Measurements from ENCODE around the gene MBD5. TPM values are rescaled to one million over a fixed set of nuclear protein-coding genes. Genes with fewer than 3 reads are reported as not detected.

MBD5 gene
- total RNA-seq, 4 donors from 2014 or later, result 40.3 to 77.0 (median 50.4) TPM

- no peaks in the 10 kb centered on the region for H3K9me3 ChIP-seq
- no peaks in the 10 kb centered on the region for H3K36me3 ChIP-seq
- no peaks in the 10 kb centered on the region for H3K27me3 ChIP-seq
- H3K4me1 ChIP-seq, result peaks cover 2 to 28% (median 3%) of the 10 kb centered on the region in 3 donors
- no peak overlapping the region for H3K27ac ChIP-seq
- WGBS, 2 donors (ENCODE audit: low coverage in 1 of 2), result 100% methylated on average over 1 to 3 of the region's 3 CpGs
- no peak for ATAC-seq
- no peak for TF ChIP-seq CTCF (IDR thresholded peaks at IDR 0.05)
- TF ChIP-seq POLR2A (IDR thresholded peaks at IDR 0.05), result no peak
- no peak for TF ChIP-seq EP300 (IDR thresholded peaks at IDR 0.05)
- no peak for TF ChIP-seq POLR2AphosphoS5 (IDR thresholded peaks at IDR 0.05)
- H3K4me3 ChIP-seq, result no peak overlapping the region
Observed at GRCh38 chr2:148135705-148136104, 114.8 kb downstream of the MBD5 start.

GRCh38 chr2:148136441-148136840 lies 115.5 kb downstream of the MBD5 start:
- no peak for ATAC-seq
- 94 to 100% methylated on average over 1 of the region's 1 CpG for WGBS, 2 donors (ENCODE audit: low coverage in 1 of 2)
- Histone ChIP-seq H3K27ac (no peak overlapping the region), H3K36me3 (no peaks in the 10 kb centered on the region), H3K27me3 (no peaks in the 10 kb centered on the region), H3K4me3 (no peak overlapping the region), H3K9me3 (no peaks in the 10 kb centered on the region), H3K4me1 (peaks cover 2 to 21% (median 3%) of the 10 kb centered on the region in 3 donors)
- TF ChIP-seq POLR2A (IDR thresholded peaks at IDR 0.05) (no peak), CTCF (IDR thresholded peaks at IDR 0.05) (no peak), EP300 (IDR thresholded peaks at IDR 0.05) (no peak), POLR2AphosphoS5 (IDR thresholded peaks at IDR 0.05) (no peak)

DNA sequence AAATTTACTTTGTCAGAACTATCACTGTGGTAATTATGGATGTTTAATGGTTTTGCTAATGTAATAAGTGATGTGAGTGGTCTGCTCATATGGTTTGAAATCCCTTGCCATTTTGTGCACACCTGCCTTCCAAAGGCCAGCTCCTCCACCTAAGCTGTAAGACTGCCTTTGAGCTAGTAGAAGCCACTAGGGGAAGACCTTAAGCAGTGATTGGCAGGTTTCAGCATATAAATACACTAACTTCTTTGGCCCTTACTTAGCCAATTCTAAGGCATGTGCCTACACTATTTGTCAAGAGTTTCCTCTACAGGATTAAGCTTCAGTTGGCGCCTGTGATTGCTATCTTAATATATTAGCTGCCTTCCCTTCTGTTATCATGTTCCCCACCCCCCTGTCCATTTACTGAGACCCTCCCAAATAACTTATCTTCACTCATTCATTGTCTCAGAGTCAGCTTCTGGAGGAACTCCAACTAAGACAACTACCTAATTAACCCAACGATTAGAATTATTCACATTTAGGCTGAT lies 141.1 kb downstream of the MBD5 start:
- no peaks in the 10 kb centered on the region for H3K27me3 ChIP-seq
- no peak overlapping the region for H3K4me3 ChIP-seq
- H3K27ac ChIP-seq, result no peak overlapping the region
- peaks cover 0 to 6% (median 0%) of the 10 kb centered on the region in 3 donors for H3K4me1 ChIP-seq
- no peak for ATAC-seq
- WGBS, 2 donors (ENCODE audit: low coverage in 1 of 2), result 68 to 75% methylated on average over 2 of the region's 2 CpGs
- H3K9me3 ChIP-seq, result no peaks in the 10 kb centered on the region
- H3K36me3 ChIP-seq, result no peaks in the 10 kb centered on the region
- TF ChIP-seq POLR2AphosphoS5 (IDR thresholded peaks at IDR 0.05) (no peak), CTCF (IDR thresholded peaks at IDR 0.05) (no peak), EP300 (IDR thresholded peaks at IDR 0.05) (no peak), POLR2A (IDR thresholded peaks at IDR 0.05) (no peak)

DNA sequence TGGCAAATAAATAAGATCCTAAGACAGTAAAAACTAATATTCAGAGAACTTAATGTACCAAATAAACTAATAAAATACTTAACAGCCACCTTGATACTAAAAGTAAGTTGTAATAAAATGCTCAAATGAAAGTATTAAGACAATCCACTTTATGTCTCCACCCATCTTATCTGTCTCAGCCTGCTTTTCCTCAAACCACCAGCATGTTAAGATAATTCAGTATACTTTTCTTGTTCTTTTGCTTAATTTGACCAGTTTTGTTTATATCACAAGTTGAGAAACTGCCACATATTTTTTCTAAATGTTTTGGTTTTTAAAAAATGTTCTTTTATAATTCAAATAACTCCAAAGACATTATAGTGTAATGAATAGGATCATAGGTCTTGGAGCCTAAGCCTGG lies 142.0 kb downstream of the MBD5 start:
- no peaks in the 10 kb centered on the region for H3K36me3 ChIP-seq
- H3K27me3 ChIP-seq, result no peaks in the 10 kb centered on the region
- TF ChIP-seq EP300 (IDR thresholded peaks at IDR 0.05) (no peak), POLR2AphosphoS5 (IDR thresholded peaks at IDR 0.05) (no peak), CTCF (IDR thresholded peaks at IDR 0.05) (no peak), POLR2A (IDR thresholded peaks at IDR 0.05) (no peak)
- H3K4me3 ChIP-seq, result no peak overlapping the region
- ATAC-seq, result no peak
- H3K27ac ChIP-seq, result no peak overlapping the region
- H3K9me3 ChIP-seq, result no peaks in the 10 kb centered on the region
- H3K4me1 ChIP-seq, result peaks cover 0 to 6% (median 0%) of the 10 kb centered on the region in 3 donors

- Histone ChIP-seq H3K27ac (no peak overlapping the region), H3K9me3 (no peaks in the 10 kb centered on the region), H3K27me3 (no peaks in the 10 kb centered on the region), H3K4me1 (peaks cover 0 to 6% (median 0%) of the 10 kb centered on the region in 3 donors), H3K4me3 (no peak overlapping the region), H3K36me3 (no peaks in the 10 kb centered on the region)
- ATAC-seq, result no peak
- WGBS, 2 donors (ENCODE audit: low coverage in 1 of 2), result 81 to 100% methylated on average over 1 of the region's 1 CpG
- TF ChIP-seq EP300 (IDR thresholded peaks at IDR 0.05) (no peak), CTCF (IDR thresholded peaks at IDR 0.05) (no peak), POLR2A (IDR thresholded peaks at IDR 0.05) (no peak), POLR2AphosphoS5 (IDR thresholded peaks at IDR 0.05) (no peak)
Observed at GRCh38 chr2:148165975-148166374, 145.1 kb downstream of the MBD5 start.
